GM19328 (cell line): ENCODE results near the gene LARP4B.
A peak's percentile ranks its signal among the peaks of the same experiment; 100 is the strongest.

Experiments used
- ATAC-seq: cut with Tn5 transposase; IDR thresholded peaks from one replicate; pipeline ENCODE4 v1.9.1; 2021; ENCODE audit warnings: mild to moderate bottlenecking, moderate library complexity; ENCODE audit not compliant: unreplicated experiment

LARP4B gene

GRCh38 chr10:931326-932318 is at the start of gene LARP4B:
Gene LARP4B (minus strand): TSS chr10:931705. CDS start chr10:885721, 45,984 bp downstream.
- peak; percentile 95 for ATAC-seq

GRCh38 chr10:980468-981093 is 49.1 kb upstream of the LARP4B start:
- ATAC-seq: no peak

DNA sequence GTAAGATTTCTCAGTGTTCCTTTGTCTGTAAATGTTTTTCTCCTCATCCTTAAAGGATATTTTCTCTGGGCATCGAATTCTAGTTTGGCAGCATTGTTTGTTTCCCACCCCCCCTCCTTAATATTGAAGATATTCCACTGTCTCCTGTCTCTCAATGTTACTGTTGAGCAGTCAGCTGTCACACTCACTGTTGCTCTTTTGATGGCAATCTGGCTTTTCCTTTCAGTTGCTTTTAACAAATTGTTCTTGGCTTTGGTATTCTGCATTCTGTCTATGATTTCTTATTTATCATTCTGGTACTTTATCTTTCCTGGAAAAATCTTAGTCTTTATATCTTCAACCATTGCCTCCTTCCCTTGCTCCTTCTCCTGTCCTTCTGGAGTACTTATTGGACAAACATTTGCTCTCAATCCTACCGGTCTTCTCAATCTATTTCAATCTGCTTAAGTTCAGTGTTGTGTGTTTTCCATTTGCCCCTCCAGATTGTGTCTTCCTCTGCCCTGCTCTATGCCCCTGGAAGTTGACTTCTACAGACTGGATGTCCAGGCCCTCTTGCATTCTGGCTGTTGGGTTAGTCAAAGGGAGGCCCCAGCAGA is 47.4 kb upstream of the LARP4B start:
- no peak for ATAC-seq

DNA sequence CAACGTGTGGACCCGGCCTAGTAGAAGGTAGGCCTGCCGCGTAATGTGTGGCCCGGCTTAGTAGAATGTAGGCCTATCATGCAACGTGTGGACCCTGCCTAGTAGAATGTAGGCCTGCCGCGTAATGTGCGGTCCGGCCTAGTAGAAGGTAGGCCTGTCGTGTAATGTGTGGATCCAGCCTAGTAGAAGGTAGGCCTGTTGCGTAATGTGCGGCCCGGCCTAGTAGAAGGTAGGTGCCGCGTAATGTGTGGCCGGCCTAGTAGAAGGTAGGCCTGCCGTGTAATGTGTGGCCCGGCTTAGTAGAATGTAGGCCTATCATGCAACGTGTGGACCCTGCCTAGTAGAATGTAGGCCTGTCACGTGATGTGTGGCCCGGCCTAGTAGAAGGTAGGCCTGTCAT is 44.8 kb upstream of the LARP4B start:
- ATAC-seq: no peak

DNA sequence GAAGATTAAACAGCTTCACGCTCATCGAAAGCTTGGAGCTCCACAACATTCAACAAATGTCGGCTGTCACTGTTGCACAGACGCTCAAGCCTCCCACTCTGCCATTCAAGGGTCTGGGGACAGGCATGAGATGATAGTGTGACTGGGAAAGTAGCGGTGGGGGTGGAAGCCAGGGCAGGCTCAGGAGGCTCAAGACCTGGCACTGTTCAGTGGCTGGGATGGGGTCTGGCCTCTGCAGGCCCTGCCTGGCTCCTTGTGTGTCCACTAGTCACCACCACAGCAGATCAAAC is 43.2 kb upstream of the LARP4B start:
- ATAC-seq: no peak

GRCh38 chr10:974038-974784 is 42.7 kb upstream of the LARP4B start:
- ATAC-seq: no peak

GRCh38 chr10:972763-973162 is 41.3 kb upstream of the LARP4B start:
- ATAC-seq: no peak

DNA sequence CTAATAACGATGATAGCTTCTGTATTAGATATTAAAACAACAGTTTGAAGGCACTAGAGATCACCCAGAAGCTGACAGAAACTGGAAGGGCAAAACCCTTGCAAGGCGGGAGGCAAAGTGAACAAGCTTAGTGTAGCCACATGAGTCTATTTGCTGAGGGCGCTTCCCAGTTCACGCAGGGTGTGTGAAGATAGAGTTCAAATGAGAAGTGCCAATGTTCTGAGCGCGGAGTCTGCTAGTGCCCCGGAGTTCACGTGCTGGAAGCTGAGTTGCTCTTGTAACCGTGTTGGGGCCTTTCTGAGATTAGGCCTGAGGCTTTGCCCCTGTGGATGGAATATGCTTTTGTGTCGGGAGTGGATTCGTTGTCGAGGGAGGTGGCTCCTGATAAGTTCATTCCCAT is 40.1 kb upstream of the LARP4B start:
- no peak for ATAC-seq

DNA sequence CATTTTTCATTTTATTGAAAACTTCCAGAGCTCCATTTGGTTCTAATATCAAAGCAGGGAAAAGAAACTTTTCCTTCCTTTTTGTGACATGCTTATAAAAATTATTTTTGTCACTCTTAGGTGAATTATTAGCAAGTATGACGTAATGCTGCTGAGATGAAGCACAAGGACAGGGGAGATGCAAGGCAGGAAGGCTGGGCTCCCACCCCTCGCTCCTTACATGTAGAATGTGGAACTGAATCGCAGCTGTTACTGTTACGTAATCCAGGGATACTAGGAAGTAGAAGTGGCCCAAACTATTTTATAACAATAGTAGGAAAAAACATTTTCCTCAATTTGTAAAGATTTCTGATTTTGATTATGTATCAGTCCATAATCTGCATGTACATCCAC is 39.6 kb upstream of the LARP4B start:
- ATAC-seq: no peak

GRCh38 chr10:970311-971149 is 39.0 kb upstream of the LARP4B start:
- no peak for ATAC-seq

DNA sequence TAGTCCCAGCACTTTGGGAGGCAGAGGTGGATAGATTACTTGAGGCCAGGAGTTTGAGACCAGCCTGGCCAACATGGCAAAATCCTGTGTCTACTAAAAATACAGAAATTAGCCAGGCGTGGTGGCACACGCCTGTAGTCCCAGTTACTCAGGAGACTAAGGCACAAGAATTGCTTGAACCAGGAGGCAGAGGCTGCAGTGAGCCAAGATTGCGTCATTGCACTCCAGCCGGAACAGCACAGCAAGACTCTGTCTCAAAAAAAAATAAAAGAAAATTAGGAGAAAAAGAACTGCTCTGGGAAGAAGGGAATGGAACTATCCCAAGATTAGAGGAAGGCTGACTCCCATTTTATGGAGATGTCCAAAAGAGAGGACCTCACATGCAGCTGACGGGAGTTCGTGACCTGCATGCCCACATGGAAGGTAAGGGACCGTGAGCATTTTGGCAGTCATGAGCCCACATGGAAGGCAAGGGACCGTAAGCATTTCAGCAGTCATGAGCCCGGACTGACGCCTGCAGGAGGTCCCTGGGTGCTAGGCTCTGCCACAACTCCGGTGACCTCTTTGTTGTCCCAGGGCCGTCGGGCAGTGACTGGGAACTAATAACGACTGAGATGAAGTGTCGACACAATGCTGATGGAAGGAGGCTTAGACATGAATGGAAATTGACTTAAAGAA is 38.1 kb upstream of the LARP4B start:
- no peak for ATAC-seq

GRCh38 chr10:968546-969199 is 37.2 kb upstream of the LARP4B start:
- no peak for ATAC-seq

DNA sequence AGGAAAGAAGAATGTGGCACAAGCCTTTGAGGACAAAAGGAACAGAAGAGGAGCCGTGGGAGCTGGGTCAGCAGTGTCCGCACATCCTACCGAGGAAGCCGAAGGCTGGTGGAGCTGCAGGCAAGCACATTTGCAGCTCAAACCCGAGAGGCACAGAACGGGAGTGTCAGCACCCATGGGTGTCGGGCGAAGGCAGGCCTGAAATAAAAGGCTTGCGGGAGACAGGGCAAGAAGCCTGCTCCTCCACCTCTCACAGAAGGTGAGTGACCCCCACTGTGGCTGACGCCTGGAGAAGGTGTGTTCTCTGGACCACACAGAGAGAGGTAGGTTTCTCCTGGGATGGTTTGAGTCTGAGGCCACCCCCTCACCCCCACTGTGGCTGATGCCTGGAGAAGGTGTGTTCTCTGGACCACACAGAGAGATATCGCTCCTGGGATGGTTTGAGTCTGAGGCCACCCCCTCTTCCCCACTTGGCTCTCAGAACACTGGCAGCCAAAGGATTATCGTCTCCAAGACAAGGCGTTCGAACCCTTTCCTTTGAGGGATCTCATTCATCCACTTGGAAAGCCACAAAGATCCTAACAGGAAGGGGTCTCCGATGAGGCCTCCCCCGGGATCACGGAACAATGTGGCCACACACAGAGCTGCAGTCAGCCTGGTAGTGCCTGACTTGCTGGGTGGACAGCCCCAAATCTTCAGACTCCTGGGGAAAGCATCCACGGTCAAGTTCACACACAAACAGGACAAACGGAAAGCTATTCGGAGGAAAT is 35.1 kb upstream of the LARP4B start:
- no peak for ATAC-seq

- ATAC-seq: no peak
Measured at GRCh38 chr10:964988-965417, 33.5 kb upstream of the LARP4B start.

DNA sequence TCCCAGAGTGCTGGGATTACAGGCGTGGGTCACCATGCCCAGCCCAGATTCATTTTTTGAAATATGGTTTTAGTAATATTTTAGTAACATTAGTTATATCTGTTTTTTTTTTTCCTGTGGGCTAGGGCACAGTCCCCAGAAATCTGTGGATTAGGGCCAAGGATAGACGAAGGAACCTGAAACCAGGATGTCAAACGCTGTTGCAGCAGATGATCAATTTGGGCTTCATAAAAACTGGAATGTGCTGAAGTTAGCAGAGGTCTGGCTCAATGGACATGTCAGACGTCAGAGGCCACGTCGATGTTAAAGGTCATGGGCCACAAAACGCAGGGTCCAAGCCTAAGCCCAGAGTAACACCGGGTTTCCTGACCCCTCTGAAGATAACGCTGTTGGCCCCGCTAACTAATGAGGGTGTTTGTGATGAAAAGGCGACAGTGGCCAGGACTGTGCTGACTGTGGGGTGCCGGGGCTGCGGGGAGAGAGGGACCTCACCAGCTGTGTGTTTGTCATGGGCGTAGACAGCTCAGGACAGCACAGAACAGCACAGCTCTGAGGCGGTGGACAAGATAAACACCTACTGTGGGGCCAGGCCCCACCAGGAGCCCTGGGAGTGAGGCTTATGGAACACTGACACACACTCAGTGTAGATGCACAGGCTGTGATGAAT is 32.9 kb upstream of the LARP4B start:
- ATAC-seq: no peak

DNA sequence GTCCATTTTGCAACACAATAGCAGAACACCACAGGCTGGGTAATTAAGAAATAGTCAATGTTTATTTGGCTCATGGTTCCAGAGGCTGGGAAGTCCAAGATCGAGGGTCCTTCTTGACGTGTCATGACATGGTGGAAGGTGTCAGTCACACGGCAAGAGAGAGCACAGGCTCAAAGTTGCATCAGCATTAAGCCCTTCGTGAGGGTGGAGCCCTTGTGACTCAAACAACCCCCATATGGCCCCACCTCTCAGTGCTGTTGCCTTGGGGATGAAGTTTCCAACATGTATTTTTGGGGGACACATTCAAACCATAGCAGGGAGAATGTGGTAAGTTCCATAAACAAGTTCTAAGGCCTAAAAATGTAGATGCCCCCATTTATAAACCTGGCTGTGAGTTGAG is 32.1 kb upstream of the LARP4B start:
- ATAC-seq: no peak

DNA sequence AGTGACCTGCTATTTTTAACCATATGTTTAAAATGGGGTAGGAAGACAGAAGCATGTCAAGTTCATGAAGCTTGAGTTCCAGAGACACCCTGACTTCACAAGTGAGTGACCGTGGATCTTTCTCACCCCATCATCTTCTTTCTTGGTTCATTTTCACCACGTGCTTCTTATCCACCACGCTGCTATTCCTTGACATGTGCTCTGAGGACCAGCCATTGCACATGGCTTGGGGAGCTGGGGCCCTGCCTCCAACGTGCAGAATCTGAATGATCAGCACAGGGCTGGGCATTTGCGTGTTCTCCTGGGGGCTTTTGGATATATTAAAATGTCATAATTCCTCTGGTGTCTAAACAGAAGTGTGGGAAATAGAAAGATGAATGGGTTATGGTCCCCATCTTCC is 31.7 kb upstream of the LARP4B start:
- no peak for ATAC-seq

DNA sequence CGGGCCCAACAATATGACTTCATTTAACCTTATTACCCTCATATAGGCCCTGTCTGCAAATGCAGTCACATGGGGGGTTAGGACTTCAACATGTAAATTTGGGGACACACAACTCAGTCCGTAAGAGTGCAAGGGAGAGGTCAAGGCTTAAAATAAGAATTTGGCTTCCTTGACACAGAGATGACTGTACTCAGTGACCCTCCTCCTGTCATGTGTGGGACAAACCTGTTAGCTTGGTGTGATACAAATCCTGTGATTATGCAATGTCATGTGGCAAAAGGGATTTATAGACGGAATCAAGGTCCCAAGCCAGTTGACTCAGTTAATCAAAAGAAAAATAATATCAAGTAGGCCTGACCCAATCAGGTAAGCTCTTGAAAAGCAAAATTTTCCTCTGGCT is 30.8 kb upstream of the LARP4B start:
- no peak for ATAC-seq
